ENCODE data around the gene SAMD4A.

SAMD4A gene

DNA sequence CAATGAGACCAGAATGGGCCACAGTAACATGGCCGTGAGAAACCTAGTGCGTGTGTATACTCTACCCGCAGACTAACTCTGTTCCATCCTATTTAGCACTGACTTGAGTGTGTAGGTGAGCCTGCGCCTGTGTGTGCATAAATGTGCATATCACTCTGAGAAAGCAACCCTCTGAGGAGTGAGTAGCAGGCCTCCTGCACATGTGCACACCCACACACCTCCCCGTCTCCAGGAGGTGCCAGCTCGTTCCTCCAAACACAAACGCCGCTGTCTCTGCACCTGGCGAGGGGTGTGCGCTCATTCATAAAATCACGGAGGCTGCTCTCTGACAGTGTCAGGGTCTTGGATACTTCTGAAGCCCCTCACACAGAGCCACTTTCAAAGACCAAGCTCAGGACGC, 196.8 kb downstream of the SAMD4A start:
- Histone ChIP-seq H3K9me3 (ENCODE audit: control insufficient read depth, insufficient read depth, low read depth, low read length) (no peaks in the 10 kb centered on the region), H3K4me1 (ENCODE audit: control insufficient read depth, insufficient read depth, low read length) (no peaks in the 10 kb centered on the region), H3K27me3 (ENCODE audit: control insufficient read depth, insufficient read depth, low read length) (no peaks in the 10 kb centered on the region), H3K9ac (ENCODE audit: low read length) (no peak overlapping the region), H3K36me3 (ENCODE audit: control insufficient read depth, insufficient read depth, low read length) (peaks cover 54% of the 10 kb centered on the region), H3K4me3 (ENCODE audit: low read depth, low read length) (no peak overlapping the region), H3K27ac (ENCODE audit: low read depth, low read length) (no peak overlapping the region)

DNA sequence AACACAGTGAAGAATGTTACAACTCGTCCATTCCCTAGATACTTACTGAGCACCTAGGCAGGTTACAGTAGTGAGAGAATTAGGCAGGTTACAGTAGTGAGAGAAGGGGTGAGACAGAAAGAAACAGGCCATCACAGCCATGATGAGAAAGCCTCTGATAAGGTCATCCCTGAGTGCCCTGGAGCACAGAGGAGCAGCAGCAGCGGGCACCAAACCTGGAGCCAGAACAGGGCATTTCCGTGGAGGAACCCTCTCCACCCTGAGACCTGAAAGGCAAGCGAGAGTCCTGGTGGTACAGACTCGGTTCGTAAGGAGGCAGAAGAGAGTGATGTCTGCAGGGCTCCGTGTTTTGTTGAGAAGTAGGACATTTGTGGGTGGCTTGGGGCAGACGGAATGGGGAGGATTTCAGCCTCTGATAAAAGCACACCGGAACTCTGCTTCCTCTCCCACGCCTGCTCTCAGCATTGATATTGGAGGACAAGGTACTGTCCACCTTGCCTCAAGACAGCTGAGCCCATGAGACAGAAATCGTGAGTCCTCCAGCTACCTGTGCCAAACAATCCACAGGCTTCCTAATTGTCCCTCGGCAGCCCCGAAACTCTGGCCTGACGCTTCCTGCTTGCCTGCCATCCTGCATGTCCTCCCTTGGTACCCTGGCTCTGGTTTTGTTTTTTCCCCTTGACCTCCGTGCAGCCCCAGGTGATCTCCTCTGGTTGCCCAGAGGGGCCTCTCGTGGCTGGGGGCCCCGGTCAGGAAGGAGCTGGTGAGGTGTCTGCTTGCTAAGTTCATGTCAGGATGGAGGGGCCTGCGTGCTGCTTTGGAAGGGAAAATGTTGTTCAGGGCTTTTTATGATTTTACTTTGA, 199.6 kb downstream of the SAMD4A start:
- Histone ChIP-seq H3K4me1 (ENCODE audit: control insufficient read depth, insufficient read depth, low read length) (no peaks in the 10 kb centered on the region; the same call in 1 of the 2 replicates), H3K9me3 (ENCODE audit: control insufficient read depth, insufficient read depth, low read depth, low read length) (no peaks in the 10 kb centered on the region), H3K9ac (ENCODE audit: low read length) (no peak overlapping the region), H3K36me3 (ENCODE audit: control insufficient read depth, insufficient read depth, low read length) (peaks cover 45% of the 10 kb centered on the region), H3K4me3 (ENCODE audit: low read depth, low read length) (no peak overlapping the region), H3K27me3 (ENCODE audit: control insufficient read depth, insufficient read depth, low read length) (no peaks in the 10 kb centered on the region), H3K27ac (ENCODE audit: low read depth, low read length) (no peak overlapping the region)

DNA sequence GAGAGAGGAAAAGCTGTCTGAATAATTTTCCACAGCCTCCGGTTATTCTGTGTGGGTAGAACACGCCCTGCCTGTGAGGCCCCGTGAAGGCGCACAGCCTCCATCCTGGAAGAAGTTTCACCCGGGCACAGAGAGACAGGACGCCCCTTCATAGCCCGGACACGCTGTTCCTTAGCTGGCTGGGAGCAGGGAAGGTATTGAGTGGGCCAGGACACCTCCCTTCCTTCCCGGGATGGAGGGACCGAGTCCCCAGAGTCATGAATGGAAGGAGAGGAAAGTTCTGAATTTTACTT, 200.2 kb downstream of the SAMD4A start:
- no peak overlapping the region for H3K4me3 ChIP-seq (ENCODE audit: low read depth, low read length)
- H3K9me3 ChIP-seq (ENCODE audit: control insufficient read depth, insufficient read depth, low read depth, low read length), result no peaks in the 10 kb centered on the region
- peaks cover 41% of the 10 kb centered on the region for H3K36me3 ChIP-seq (ENCODE audit: control insufficient read depth, insufficient read depth, low read length)

DNA sequence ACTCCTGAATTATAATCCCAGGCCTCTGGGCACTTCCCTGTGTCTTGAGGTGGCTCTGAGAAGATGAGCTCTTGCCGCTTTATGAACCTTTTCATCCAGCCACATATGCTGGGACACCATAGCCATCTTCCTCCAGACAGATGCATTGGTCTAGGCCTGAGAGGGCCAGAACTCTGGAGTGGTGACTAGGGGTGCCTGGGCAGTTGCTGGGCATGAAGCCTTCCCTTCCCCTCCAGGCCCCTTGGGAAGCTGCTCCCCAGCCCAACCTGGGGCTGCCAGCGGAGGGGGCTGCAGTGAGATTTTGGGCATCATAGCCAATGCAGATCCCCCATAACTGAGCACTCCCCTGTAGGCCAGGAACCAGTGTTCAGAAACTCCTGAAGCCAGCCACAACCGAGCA, 200.5 kb downstream of the SAMD4A start:
- H3K4me3 ChIP-seq (ENCODE audit: low read depth, low read length), result no peak overlapping the region
- peaks cover 39% of the 10 kb centered on the region for H3K36me3 ChIP-seq (ENCODE audit: control insufficient read depth, insufficient read depth, low read length)
- peaks cover 4% of the 10 kb centered on the region; the same call in 1 of the 2 replicates for H3K4me1 ChIP-seq (ENCODE audit: control insufficient read depth, insufficient read depth, low read length)
- H3K27ac ChIP-seq (ENCODE audit: low read depth, low read length), result no peak overlapping the region
- H3K9ac ChIP-seq (ENCODE audit: low read length), result no peak overlapping the region
- no peaks in the 10 kb centered on the region for H3K27me3 ChIP-seq (ENCODE audit: control insufficient read depth, insufficient read depth, low read length)
- H3K9me3 ChIP-seq (ENCODE audit: control insufficient read depth, insufficient read depth, low read depth, low read length), result no peaks in the 10 kb centered on the region

More for the DNA sequence above, 200.2 kb downstream of the SAMD4A start:
- no peak overlapping the region for H3K9ac ChIP-seq (ENCODE audit: low read length)
- H3K27ac ChIP-seq (ENCODE audit: low read depth, low read length), result no peak overlapping the region
- H3K4me1 ChIP-seq (ENCODE audit: control insufficient read depth, insufficient read depth, low read length), result peaks cover under 1% of the 10 kb centered on the region; the same call in 1 of the 2 replicates
- no peaks in the 10 kb centered on the region for H3K27me3 ChIP-seq (ENCODE audit: control insufficient read depth, insufficient read depth, low read length)

DNA sequence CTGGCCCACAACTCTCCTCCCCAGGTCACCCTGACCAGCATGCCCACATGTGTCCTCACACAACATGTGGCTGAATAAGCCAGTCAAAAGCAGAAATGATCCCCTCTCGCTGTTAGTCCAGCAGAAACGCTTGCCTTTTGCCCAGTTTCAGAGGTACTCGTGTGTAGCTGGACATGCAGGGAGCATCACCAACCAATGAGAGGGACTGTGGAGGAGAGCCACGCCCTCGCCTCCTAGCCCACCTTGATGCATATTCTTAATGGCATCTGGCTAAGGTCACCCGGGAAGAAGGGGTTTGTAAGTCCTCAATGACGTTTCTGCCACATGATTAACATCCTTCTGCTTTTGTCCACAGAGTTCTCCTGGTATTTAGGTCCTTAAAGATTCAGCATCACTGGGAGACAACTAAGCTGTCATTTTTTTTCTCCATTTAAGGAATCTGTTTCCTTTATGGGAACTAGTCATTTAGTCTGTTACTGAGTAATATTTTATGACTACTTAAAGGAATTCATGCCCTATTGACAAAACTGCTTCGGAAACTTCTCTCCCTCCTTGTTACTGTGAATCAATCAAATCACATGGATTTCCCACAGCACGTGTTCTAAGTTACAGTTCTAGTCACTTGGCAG, 201.7 kb downstream of the SAMD4A start:
- H3K36me3 ChIP-seq (ENCODE audit: control insufficient read depth, insufficient read depth, low read length), result peaks cover 37% of the 10 kb centered on the region
- H3K9me3 ChIP-seq (ENCODE audit: control insufficient read depth, insufficient read depth, low read depth, low read length), result no peaks in the 10 kb centered on the region
- H3K9ac ChIP-seq (ENCODE audit: low read length), result no peak overlapping the region
- H3K4me1 ChIP-seq (ENCODE audit: control insufficient read depth, insufficient read depth, low read length), result peaks cover 13% of the 10 kb centered on the region
- H3K27me3 ChIP-seq (ENCODE audit: control insufficient read depth, insufficient read depth, low read length), result no peaks in the 10 kb centered on the region
- H3K4me3 ChIP-seq (ENCODE audit: low read depth, low read length), result no peak overlapping the region
- no peak overlapping the region for H3K27ac ChIP-seq (ENCODE audit: low read depth, low read length)

DNA sequence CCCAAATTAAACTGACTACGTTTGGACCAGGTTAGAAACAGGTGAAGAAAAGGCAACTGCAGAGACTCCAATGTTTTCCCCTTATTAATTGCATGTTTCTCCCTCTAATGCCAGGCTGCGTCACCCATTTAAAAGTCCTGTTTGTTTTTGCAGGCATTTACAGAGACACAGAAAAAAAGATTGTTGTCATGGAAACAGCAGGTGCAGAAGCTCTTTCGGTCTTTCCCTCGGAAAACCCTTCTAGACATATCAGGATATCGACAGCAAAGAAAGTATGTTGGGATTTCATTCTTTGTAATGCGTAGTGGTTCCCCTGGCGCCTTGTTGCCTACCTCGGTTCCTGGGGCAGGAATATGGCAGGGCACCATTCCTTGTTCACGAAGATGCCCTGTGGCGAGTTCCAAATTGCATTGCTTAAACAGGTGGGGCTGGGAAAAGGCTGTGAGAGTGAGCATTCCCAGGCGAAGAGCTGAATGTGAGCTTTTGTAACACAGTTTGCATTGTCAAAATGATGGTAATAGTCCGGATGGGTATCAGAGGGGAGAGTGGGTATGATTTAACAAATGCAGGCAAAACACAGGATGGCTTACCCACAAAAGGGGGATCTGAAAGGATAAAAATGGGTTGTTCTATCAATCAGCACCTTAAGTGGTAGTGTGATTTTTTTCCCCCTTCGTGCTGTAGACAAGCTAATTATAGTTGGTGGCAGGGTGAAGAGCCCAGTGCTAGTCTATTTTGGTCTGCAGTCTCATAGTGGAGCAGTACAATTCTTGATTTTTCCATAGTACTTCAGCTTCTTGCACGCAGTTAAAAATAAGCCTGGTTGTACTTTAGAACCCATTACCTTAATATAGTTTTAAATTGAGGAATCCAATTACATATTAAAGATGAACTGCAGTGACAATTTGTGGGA, 203.3 kb downstream of the SAMD4A start:
- Histone ChIP-seq H3K27ac (ENCODE audit: low read depth, low read length) (no peak overlapping the region), H3K9me3 (ENCODE audit: control insufficient read depth, insufficient read depth, low read depth, low read length) (no peaks in the 10 kb centered on the region), H3K27me3 (ENCODE audit: control insufficient read depth, insufficient read depth, low read length) (no peaks in the 10 kb centered on the region), H3K9ac (ENCODE audit: low read length) (no peak overlapping the region), H3K36me3 (ENCODE audit: control insufficient read depth, insufficient read depth, low read length) (peaks cover 21% of the 10 kb centered on the region), H3K4me3 (ENCODE audit: low read depth, low read length) (no peak overlapping the region), H3K4me1 (ENCODE audit: control insufficient read depth, insufficient read depth, low read length) (peaks cover 16% of the 10 kb centered on the region)

DNA sequence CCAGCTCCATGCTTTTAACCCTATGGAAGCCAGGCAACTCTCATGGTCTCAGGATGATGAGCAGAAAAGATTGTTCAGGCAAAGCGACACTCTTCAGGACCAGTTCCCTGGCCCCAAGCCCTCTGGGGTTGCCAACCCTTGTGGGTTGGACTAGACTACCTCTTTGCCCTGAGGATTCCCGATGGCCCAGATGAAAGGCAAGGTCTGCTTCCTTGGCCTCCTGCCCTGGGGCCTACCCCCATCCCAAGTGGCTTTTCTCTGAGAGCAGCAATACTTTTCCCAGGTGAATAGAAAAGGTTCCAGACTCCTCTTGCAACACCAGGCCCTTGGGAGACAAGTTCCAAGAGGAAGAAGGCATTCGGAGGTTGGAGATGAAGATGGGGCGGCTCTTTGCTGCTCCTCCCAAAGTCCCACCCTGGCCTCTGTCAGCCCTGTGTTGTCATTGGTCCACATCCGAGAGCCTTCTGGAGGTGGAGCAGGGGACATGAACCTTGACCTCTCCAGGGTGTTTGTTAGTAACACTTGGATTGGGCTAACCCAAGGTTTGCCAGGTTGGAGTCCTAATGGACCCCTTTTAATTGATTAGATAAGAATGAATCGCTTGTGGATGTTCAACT, 204.6 kb downstream of the SAMD4A start:
- Histone ChIP-seq H3K9ac (ENCODE audit: low read length) (no peak overlapping the region), H3K36me3 (ENCODE audit: control insufficient read depth, insufficient read depth, low read length) (peaks cover 18% of the 10 kb centered on the region), H3K27me3 (ENCODE audit: control insufficient read depth, insufficient read depth, low read length) (no peaks in the 10 kb centered on the region), H3K27ac (ENCODE audit: low read depth, low read length) (no peak overlapping the region), H3K4me1 (ENCODE audit: control insufficient read depth, insufficient read depth, low read length) (peaks cover 16% of the 10 kb centered on the region), H3K9me3 (ENCODE audit: control insufficient read depth, insufficient read depth, low read depth, low read length) (no peaks in the 10 kb centered on the region), H3K4me3 (ENCODE audit: low read depth, low read length) (no peak overlapping the region)

DNA sequence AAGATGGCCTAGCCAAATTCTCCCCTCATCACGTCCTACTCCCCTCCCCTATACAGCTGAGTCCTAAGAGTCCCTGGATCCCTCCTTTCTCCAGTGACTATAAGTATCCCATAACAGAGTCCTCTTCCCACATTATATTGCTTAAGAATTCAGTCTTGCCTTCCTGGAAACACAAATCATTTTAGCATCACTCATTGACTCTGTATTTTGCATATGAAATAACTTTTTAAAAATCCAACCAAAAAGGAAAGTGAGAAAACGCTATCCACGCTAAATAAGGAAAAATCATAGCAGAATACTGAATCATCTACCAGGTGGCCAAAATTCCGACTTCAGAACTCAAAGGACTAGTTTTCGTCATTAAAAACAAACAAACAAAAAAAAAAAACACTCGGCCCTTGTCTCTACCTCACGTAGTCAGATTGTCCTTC, 205.5 kb downstream of the SAMD4A start:
- H3K9me3 ChIP-seq (ENCODE audit: control insufficient read depth, insufficient read depth, low read depth, low read length), result no peaks in the 10 kb centered on the region
- peaks cover 16% of the 10 kb centered on the region for H3K4me1 ChIP-seq (ENCODE audit: control insufficient read depth, insufficient read depth, low read length)
- H3K4me3 ChIP-seq (ENCODE audit: low read depth, low read length), result peak overlapping the region; percentile 11; the same call in 1 of the 2 replicates
- peak overlapping the region; percentile 69; the same call in 1 of the 2 replicates for H3K27ac ChIP-seq (ENCODE audit: low read depth, low read length)
- H3K9ac ChIP-seq (ENCODE audit: low read length), result no peak overlapping the region
- no peaks in the 10 kb centered on the region for H3K27me3 ChIP-seq (ENCODE audit: control insufficient read depth, insufficient read depth, low read length)
- H3K36me3 ChIP-seq (ENCODE audit: control insufficient read depth, insufficient read depth, low read length), result peaks cover 15% of the 10 kb centered on the region

DNA sequence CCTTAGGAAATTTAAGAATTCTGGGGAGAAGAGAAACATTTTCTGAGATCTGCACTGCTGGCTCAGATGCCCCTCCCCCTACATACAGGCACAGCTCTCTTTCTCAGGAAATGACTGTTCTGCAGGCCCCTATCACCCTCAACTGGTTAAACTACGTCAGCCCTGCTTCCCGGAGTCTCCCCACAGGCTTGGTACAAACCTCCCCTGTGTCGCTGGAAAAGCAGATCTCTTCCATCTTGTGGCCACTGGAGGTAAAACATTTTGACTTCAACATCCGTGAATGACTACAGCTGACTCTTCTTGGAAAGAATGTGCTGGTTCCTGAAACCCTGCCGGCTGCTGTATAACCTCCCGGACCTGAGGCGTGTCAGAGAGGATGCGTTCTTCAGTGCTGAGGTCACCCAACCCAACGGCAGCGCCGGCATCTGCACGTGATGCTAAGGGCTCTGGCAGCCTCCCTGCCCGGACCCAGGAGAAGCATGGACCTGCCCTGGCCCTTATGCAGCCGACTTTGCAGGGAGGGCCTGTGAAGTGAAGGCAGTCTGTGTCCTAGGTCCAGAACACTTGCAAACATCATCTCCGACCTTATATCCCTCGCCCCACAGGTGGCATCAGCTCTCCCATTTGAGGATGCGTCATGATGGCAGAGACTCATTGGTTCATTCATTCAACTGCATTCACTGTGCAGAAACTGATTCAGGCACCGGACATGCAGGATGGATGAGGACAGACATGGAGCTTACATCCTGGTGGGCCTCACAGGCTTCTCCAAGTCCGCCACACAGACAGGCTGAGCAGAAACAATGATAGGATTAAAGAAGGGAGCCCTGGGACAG, 206.5 kb downstream of the SAMD4A start:
- Histone ChIP-seq H3K27me3 (ENCODE audit: control insufficient read depth, insufficient read depth, low read length) (no peaks in the 10 kb centered on the region), H3K9me3 (ENCODE audit: control insufficient read depth, insufficient read depth, low read depth, low read length) (no peaks in the 10 kb centered on the region), H3K4me1 (ENCODE audit: control insufficient read depth, insufficient read depth, low read length) (peaks cover 16% of the 10 kb centered on the region), H3K27ac (ENCODE audit: low read depth, low read length) (peak overlapping the region; percentile 69; the same call in 1 of the 2 replicates), H3K4me3 (ENCODE audit: low read depth, low read length) (peak overlapping the region; percentile 11; the same call in 1 of the 2 replicates), H3K36me3 (ENCODE audit: control insufficient read depth, insufficient read depth, low read length) (peaks cover 10% of the 10 kb centered on the region), H3K9ac (ENCODE audit: low read length) (peak overlapping the region; percentile 61)

DNA sequence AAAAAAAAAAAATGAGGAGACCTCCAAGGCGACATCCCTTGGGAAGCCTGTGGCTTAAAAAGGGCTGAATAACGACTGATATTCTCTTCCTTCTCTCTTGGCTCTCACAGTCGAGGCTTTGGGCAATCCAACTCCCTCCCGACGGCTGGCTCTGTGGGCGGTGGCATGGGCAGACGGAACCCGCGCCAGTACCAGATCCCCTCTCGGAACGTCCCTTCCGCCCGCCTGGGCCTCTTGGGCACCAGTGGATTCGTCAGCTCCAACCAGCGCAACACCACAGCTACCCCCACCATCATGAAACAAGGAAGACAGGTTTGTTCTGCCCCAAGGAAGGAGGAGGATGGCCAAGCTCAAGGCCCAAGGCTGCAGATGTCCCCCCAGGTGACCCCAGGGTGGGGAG, 207.9 kb downstream of the SAMD4A start:
- no peak overlapping the region for H3K27ac ChIP-seq (ENCODE audit: low read depth, low read length)
- H3K36me3 ChIP-seq (ENCODE audit: control insufficient read depth, insufficient read depth, low read length), result peaks cover 22% of the 10 kb centered on the region
- no peak overlapping the region for H3K9ac ChIP-seq (ENCODE audit: low read length)
- H3K4me1 ChIP-seq (ENCODE audit: control insufficient read depth, insufficient read depth, low read length), result peaks cover 16% of the 10 kb centered on the region
- no peak overlapping the region for H3K4me3 ChIP-seq (ENCODE audit: low read depth, low read length)
- no peaks in the 10 kb centered on the region for H3K27me3 ChIP-seq (ENCODE audit: control insufficient read depth, insufficient read depth, low read length)
- H3K9me3 ChIP-seq (ENCODE audit: control insufficient read depth, insufficient read depth, low read depth, low read length), result no peaks in the 10 kb centered on the region
